NCI-H2227 treated with DMSO at 0.1 percent for 48 hours (cell line): Measurements from ENCODE around the gene DUS4L.
"Not testable (repeated sequence)": the region's sequence is repeated elsewhere in the genome, so short reads cannot be mapped to it uniquely, and the experiment has no call there.

ENCODE experiments used
- DNase-seq: peaks from one replicate; lab custom pipeline; 2025; lab: John Stamatoyannopoulos, UW

The DUS4L gene, protein sequence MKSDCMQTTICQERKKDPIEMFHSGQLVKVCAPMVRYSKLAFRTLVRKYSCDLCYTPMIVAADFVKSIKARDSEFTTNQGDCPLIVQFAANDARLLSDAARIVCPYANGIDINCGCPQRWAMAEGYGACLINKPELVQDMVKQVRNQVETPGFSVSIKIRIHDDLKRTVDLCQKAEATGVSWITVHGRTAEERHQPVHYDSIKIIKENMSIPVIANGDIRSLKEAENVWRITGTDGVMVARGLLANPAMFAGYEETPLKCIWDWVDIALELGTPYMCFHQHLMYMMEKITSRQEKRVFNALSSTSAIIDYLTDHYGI

DNA sequence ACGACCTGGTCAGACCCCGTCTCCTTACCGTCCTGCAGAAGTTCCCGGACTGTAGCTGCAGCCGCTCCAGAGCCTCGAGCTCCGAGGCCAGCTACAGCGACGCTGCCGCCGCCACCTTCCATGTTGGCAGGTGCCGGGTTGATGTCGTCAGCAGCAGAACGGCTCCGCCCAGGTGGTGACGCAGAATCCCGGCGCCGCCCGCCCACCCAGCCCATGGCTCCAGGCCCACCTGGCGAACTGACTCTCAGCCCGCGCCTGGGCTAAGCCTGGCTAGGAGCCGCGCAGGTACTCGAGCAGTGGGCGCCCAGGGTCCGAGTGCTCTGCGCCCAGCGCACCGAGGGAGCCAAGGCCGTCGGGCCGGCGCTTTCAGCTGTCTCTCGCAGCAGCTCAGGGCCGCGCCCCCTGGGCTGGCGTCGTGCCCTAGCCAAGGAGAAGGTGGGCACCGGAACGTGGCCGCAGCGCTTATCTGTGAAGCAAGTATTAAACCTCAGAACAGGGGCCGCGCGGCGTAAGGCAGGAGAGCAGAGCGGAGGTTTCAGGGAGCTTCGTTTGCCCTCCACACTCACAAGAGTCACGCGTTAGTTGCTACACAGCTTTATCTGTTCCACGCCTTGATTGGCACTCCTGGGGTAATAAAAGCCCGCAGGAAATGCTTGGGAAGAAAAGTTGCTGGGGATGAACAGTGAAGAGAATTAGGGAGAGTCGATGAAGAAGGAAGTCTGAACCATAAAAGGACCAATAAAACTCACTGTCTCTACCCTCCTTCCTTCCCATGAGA, at the start of gene DUS4L, which contains the start of gene COG5:
DUS4L (plus strand) TSS at position 197 of the 778 bp plus-strand sequence. CDS start 3,100 bp downstream, outside the sequence.
COG5 (minus strand) TSS at position 146 of the 778 bp plus-strand sequence; CDS start at position 122, 24 bp downstream.
- DNase-seq = peak; percentile 86

DNA sequence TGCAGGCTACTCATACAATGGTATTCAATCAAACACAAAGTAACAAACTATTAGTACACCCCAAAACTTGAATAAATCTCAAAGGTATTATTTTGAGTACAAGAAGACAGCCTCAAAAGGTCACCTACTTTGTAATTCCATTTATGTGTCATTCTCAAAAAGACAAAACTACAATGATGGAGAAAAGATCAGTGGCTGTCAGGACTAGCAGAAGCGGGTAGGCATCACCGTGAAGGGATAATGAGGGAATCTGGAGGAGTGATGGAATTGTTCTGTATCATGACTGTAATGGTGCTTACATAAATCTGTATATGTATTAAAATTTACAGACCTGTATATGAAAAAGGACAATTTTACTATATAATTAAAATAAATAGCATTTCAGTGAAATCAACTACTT, 37.1 kb upstream of the DUS4L start:
- no peak for DNase-seq

DNA sequence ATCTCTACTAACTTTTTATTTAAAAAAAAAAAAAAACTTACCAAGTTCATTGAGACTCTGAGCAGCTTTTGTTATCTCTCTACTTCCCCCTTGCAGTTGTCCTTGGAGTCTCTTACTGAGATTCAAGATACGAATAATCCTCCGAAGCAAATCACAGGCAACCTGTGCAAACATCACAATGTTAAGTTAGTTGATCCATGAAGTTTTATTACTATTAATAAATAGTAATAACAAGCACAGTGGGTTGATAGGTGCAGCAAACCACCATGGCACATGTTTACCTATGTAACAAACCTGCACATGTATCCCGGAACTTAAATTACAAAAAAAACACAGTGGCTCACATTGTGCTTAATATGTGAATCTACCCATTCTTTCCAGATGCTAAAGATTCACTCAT, 36.6 kb upstream of the DUS4L start:
- DNase-seq = no peak

DNA sequence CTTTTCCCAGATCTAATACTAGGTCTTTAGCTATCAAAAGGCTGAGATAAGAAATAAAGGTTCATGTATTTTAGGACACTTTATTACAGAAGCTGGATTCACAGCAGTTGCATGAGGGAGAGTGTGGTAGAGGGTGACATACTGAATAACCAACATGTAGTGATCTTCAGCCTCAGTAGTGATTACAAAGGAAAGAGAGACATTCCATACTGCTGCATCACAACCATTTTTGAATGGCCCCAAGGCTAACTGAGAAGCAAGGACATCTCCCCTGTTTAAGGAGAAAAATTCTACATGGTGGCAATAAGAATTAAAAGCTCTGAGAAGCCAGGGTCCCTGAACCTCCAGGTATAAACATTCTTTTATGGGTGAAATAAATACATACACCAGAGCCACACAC, 35.3 kb upstream of the DUS4L start:
- DNase-seq = no peak

DNA sequence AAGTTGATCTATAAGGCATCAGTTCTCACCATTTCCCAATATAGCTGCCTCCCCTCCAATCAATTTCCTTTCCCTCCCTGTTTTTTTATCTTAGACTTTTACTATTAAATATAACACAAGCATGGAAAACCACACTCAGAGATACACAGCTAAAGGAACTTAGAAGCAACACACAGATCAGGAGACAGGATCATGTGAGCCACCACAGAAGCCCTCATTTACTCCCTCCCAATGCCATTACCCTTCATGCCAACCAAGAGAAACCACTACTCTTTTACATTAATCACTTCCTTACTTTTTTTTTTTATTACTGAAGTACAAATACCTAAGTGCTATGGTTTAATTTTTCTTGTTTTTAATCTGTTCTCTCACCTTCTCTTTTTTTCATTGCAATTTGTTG, 33.0 kb upstream of the DUS4L start:
- DNase-seq = no peak

DNA sequence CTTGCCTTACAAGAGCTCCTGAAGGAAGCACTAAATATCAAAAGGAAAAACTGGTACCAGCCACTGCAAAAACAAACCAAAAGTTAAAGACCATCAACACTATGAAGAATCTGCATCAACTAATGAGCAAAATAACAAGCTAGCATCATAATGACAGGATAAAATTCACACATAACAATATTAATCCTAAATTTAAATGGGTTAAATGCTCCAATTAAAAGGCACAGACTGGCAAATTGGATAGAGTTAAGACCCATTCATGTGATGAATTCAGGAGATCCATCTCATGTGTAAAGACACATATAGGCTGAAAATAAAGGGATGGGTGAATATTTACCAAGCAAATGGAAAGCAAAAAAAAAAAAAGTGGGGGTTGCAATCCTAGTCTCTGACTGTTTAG, 29.6 kb upstream of the DUS4L start:
- DNase-seq = no peak

DNA sequence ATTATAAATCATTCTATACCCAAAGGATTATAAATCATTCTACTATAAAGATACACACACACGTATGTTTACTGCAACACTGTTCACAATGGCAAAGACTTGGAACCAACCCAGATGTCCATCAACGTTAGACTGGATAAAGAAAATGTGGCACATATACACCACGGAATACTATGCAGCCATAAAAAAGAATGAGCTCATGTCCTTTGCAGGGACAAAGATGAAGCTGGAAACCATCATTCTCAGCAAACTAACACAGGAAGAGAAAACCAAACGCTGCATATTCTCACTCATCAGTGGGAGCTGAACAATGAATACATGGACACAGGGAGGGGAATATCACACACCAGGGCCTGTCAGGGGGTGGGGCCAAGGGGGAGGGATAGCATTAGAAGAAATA, 26.5 kb upstream of the DUS4L start:
- not testable (repeated sequence) for DNase-seq

DNA sequence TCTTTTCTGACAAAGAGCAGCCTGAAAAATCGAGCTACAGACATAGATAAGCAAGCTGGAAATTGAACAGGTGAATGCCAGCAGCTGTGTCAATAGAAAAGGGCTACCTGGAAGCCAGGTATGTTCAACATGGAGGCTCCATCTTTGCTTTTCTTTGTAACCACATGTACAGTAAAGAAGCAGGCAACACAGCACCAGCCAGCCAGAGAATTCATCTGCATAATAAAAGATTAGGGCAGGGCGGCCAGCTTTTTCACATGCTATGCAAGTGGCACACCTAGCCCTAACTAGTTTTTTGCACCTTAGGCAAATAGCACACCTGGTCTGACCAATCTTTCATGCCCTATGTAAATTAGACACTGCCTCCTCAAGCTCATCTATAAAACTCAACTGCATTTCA, 25.8 kb upstream of the DUS4L start:
- no peak for DNase-seq

DNA sequence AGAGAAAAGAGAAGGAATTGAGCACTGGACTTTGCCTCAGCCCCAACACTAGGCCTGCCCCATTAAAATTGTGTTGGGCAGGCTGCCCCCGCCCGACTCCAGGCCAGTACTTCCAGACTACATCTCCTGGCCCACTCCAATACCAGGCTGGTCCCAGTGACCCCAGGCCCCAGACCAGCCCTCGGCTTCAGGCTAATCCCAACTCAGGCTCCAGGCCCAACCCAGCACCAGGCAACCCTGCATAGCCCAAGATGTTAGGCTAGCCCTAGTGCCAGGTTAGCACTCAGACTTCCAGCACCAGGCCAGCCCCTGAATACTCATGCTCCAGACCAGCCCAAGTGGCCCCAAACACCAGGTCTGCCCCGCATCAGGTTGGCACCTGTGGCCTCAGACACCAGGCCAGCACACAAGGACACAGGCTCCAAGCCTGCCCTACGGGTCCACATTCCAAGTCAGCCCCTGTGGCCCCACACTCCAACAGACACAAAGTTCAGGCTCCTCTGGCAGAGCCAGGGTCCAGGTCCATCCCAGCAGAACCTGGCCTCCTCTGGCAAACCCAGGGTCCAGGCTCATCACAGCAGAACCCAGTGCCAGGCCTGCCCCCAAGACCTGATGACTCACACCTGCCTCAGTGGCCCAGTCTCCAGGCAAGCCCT, 20.3 kb upstream of the DUS4L start:
- no peak for DNase-seq

DNA sequence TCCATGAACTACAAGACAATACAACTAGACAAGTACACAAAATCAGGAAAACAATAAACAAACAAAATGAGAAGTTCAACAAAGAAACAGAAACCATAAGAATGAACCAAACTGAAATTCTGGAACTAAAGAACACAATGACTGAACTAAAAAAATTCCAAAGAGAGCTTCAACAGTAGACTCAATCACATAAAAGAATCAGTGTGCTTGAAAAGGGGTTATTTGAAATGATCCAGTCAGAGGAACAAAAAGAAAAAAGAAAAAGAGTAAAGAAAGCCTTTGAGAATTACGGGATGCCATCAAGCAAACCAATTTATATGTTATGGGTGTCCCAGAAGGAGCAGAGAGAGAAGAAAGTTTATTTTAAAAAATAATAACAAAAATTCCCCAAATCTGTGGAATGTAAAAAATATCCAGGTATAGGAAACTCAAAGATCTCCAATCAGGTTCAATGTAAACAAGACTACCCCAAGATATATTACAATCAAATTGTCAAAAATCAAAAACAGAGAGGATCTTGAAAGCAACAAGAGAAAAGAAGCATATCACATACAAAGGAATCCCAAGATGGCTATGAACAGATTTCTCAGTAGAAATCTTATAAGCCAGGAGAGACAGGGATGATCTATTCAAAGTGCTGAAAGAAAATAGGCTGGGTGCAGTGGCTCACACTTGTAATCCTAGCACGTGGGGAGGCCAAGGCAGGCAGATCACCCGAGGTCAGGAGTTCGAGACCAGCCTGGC, 18.8 kb upstream of the DUS4L start:
- no peak for DNase-seq

DNA sequence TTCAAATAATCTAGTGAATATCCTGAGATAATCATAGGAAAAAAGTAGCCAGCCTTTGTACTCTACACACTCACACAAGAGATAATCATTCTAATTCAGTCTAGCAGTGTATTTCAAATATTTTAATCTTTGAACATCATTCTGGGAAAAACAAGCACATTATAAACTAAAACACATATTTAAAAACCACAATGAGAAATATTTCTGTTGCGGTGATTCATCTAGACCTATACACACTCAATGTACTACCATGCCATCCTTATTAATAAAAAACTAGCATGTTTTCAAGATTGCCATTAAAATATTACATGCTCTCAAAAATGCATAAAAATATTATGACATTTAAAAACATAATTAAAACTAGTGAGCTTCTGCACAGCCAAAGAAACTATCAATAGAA, 11.8 kb upstream of the DUS4L start:
- DNase-seq = no peak

DNA sequence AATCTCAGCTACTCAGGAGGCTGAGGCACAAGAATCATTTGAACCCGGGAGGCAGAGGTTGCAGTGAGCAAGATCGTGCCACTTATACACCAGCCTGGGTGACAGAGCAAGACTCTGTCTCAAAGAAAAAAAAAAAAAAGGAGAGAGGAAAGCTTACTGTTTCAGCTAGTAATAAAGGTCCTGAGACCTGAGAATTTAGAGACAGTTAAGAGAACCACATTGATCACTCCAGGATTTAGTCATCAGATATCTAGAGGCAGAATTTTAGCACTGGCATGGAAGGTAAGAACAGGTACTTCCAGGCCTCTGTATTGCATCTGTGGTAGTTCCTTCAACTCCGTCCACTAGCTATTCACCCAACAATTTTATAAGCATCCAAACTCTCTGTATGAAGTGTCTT, 7.9 kb upstream of the DUS4L start:
- no peak for DNase-seq

DNA sequence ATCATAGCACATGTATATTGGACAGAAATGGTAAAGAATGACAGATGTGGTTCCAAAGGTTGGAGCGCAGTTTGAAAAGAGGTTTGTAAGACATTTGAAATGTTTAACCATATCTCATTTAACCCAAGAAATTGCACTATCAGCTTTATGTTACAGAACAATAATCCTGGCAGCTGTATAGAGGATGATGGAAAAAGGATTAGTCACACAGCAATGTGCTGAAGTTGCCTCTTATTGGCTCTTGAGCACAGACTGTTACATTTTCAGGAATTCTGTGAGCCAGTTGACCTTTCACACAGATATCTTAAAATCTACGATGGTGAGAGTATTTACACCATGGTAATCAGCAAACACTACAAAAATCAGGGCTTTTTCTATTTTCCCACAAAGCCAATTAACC, 3.9 kb upstream of the DUS4L start:
- no peak for DNase-seq

DNA sequence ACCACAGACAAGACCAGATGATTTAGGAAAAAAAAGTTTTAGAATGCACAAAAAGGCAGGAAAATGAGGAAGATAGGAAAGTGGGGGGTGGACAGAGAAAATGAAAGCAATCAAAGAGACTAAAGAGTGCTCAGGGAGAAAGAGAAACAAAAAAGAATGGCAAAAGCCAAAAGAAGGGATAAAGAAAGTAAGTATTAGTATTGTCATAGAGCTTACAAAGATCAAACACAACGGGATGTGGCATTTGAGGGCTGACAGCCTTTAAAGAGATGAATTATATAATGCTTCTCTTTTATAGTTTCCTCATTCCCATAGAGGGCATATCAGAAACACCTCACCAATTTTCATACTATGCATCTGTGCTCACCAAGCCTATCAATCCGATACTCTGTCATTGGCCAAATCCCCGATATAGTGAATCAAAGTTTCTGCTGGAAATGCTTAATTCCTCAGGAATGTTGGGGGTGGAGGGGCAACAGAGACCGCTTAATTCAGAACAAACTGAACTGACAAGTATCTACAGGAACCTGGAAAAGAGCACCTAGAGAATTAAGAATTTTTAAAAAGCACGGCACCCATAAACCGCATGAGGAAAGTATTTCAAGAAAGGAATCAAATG, 2.8 kb upstream of the DUS4L start:
- DNase-seq = no peak

DNA sequence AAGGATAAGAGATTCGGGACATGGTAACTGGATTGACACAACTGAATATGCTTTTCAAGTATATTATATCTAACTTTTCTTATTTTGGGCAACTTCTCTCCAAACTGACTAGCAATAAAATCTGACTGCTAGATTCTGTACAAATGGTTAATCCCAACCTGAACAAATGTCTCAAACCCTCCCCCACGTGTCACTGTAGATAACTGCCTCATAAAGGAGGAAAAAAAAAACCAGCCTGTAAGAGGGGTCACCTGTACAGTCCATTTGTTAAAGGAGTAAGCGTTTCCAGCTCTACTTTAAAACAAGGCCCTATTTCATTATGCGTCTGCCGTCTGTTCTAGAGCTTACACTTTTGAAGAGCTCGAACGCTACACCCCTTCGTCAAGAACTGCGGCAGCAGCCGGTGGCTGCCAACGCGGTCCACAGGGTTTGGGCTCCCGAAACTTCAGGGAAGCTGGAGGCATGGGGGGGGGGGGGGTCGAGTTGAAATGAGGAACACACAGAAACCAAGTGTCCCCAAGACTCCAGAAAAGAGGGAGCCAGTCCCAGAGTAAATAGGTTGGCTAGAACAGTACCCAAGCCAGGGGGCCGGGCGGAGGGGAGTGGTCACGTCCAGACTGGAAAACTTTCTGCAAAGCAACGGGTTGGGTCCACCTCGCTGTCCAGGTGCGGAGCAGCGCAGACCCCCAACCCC, 543 bp upstream of the DUS4L start:
- DNase-seq = peak; percentile 75

DNA sequence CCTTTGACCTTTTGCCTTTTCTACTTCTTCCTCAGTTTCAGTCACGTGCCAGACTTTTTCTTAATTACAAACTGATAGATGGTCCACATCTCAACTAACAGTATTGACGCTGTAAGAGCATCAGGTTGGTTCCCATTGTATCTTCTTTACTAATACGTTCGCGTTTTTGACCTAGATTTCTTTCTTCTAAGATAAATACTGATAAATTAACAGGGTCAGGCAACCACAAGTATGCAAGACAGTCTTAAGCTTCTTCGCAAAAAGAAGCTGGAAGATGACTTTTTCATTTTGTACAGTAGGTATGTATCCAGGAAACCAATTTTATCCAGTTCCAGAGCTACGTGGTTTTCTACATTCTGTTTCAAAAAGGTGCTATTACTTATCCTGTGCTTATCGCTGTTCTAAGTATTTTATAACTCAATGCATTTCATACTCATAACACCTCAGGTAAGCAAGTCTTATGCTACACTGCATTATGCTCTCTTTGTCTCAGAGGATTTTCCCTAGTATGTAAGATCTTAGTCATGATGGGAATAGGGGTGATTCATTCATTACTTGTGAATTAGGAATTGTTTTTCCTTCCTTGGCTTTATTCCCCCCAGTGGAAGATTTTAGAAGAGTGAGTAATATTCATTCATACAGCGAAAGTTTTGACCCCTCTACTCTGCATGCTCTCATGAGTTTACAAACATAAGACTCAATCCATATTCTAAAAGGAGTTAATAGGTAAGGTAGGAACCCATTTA, 955 bp downstream of the DUS4L start:
- DNase-seq = no peak

DNA sequence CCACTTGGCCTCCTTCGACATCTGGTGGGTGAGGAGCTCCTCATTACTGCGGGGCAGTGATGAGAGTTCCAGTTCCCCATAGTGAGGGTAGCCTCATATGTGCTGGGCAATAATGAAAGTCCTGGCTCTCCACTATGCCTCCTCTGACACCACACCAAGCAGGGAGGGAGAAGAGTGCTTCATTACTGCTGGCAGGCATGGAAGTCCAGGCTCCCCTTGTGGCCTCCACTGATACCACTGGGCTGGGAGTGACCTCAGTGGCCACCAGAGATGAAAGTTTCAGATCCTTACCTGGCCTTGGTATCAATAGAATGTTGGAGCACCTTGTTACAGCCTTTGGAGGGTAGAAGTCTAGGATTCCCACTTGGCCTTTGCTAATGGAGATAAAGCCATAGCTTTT, 6.5 kb downstream of the DUS4L start:
- DNase-seq = no peak

DNA sequence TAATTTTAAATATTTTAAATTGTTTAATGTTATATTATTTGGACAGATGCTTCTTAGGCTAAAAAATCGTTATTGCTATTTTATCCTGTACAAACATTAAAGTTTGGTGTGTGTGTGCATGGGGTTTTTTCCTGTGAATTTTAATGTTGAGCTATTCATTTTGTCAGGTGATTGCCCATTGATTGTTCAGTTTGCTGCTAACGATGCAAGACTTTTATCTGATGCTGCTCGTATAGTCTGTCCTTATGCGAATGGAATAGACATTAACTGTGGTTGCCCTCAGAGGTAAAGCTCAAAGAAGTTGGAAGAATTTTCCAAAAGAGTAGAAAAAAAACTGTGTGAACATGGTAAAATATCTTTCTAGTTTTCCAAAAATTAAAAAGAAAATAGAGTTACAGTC, 9.8 kb downstream of the DUS4L start:
- no peak for DNase-seq

DNA sequence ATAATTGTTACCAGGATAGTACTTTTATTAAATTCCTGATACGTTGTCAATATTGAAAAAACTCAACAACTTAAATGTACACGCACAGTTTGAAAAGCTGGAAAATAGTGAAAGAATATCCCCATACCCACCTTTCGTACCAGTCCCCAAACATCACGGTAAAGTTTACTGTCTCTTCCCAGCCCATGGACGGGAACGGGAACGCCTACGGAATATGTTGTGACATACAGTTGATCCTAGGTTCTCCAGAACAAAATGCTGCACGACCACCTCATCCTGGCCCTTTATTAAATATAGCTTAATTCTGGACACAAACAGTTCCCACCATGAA, 15.7 kb downstream of the DUS4L start:
- DNase-seq = peak; percentile 59

DNA sequence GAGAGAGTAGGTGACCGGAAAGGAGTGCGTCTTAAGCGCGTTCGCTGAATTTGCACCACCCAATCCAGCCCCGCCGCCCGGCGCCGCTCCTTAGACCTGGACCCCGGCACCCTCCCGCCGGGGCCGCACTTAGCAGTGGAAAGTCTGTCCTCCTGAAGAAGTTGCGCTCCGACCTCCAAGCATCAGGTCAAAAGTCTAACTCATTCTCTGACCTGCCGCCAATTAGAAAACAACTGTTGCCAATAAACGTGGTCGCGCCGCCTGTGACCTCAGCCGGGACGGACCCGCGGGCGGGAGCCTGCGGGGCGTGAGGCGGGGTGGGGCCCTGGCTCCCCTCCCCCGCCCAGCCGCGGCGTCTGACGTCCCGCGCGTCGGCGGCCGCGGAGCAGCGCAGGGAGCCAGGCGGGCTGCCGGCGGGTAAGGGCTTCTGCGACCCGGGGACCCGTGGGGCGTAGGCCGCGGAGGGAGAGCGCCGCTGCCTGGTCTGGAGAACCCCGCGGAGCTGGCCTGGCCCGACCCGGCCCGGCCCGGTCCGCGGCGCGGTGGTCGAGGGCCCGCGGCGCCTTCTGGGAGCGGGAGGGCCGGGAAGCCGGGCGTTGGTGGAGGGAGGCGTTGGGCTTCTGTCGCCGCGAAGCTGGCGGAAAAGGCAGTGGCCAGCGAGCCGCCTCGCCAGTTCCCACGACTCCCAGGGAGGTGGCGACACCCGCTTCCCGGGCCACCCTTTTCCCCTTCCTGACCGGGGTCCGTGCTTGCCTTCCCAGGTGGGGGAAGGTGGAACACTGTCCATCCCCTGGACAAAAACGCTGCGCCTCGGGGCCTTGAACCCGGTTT, 16.3 kb downstream of the DUS4L start, which contains the start of gene BCAP29:
BCAP29 (plus strand) TSS at position 362 of the 831 bp plus-strand sequence. CDS start 527 bp downstream, outside the sequence.
- DNase-seq = peak; percentile 73
